ENCODE measurements around the gene LARP7. TPM values are rescaled to one million over a fixed set of nuclear protein-coding genes. Genes with fewer than 3 reads are reported as not detected.
"Not testable (repeated sequence)": the region's sequence is repeated elsewhere in the genome, so short reads cannot be mapped to it uniquely, and the experiment has no call there.

LARP7 gene
- total RNA-seq, 4 donors from 2014 or later, result 28.4 to 59.4 (median 31.2) TPM

- no peak overlapping the region for H3K4me3 ChIP-seq
- no peak for DNase-seq
- no peak overlapping the region for H3K27ac ChIP-seq
- TF ChIP-seq POLR2A (IDR thresholded peaks at IDR 0.05) (no peak), CTCF (IDR thresholded peaks at IDR 0.05) (no peak)
- peaks cover 0 to 21% of the 10 kb centered on the region in 2 donors for H3K27me3 ChIP-seq
- H3K36me3 ChIP-seq, result no peaks in the 10 kb centered on the region
- no peaks in the 10 kb centered on the region for H3K9me3 ChIP-seq
- no peaks in the 10 kb centered on the region for H3K4me1 ChIP-seq
Measured at GRCh38 chr4:112702892-112703291, 65.9 kb downstream of the LARP7 start.

GRCh38 chr4:112704322-112704721 is 67.4 kb downstream of the LARP7 start:
- TF ChIP-seq CTCF (IDR thresholded peaks at IDR 0.05) (no peak), POLR2A (IDR thresholded peaks at IDR 0.05) (no peak)
- no peak for DNase-seq
- Histone ChIP-seq H3K27me3 (peaks cover 0 to 21% of the 10 kb centered on the region in 2 donors), H3K27ac (no peak overlapping the region), H3K4me3 (no peak overlapping the region), H3K36me3 (no peaks in the 10 kb centered on the region), H3K9me3 (no peaks in the 10 kb centered on the region), H3K4me1 (no peaks in the 10 kb centered on the region)

- no peak for TF ChIP-seq CTCF (IDR thresholded peaks at IDR 0.05)
- no peak for TF ChIP-seq POLR2A (IDR thresholded peaks at IDR 0.05)
- Histone ChIP-seq H3K4me1 (no peaks in the 10 kb centered on the region), H3K4me3 (peak overlapping the region; percentile 23 to 56 (median 47)), H3K27ac (no peak overlapping the region), H3K36me3 (no peaks in the 10 kb centered on the region), H3K27me3 (peaks cover 0 to 21% of the 10 kb centered on the region in 2 donors), H3K9me3 (no peaks in the 10 kb centered on the region)
- peak in 1 of 3 donors; percentile 48 for DNase-seq
Measured at GRCh38 chr4:112704991-112705845, 68.3 kb downstream of the LARP7 start.

GRCh38 chr4:112705891-112706839 is 69.2 kb downstream of the LARP7 start:
- DNase-seq, result peak in 1 of 3 donors; percentile 48
- H3K27me3 ChIP-seq, result peaks cover 0 to 21% of the 10 kb centered on the region in 2 donors
- H3K27ac ChIP-seq, result not testable (repeated sequence)

GRCh38 chr4:112706840-112707207 is 69.9 kb downstream of the LARP7 start:
- no peak overlapping the region for H3K27ac ChIP-seq
- H3K9me3 ChIP-seq, result no peaks in the 10 kb centered on the region
- no peak for TF ChIP-seq CTCF (IDR thresholded peaks at IDR 0.05)
- no peak for TF ChIP-seq POLR2A (IDR thresholded peaks at IDR 0.05)
- H3K36me3 ChIP-seq, result no peaks in the 10 kb centered on the region
- DNase-seq, result no peak
- no peaks in the 10 kb centered on the region for H3K4me1 ChIP-seq
- peak overlapping the region in 2 of 4 donors; percentile 32 to 56 for H3K4me3 ChIP-seq
- H3K27me3 ChIP-seq, result peaks cover 0 to 21% of the 10 kb centered on the region in 2 donors

More at GRCh38 chr4:112705891-112706839, 69.2 kb downstream of the LARP7 start:
- H3K36me3 ChIP-seq, H3K9me3 ChIP-seq, H3K4me1 ChIP-seq: not testable (repeated sequence)
- H3K4me3 ChIP-seq, result peak overlapping the region; percentile 32 to 56 (median 50)

Small RNAs within 50 kb of the gene (small RNA-seq; reads per million reads assigned to genes)
- gene MIR302A (0 reads per million in 2 donors), gene MIR302C (0 reads per million in 2 donors), gene MIR302D (0 reads per million in 2 donors), gene MIR367 (0 reads per million in 2 donors), gene WRBP1 (0 reads per million in 2 donors)

Other genes with a start within 250 kb of the LARP7 start
- not detected for gene NEUROG2, start 121.0 kb upstream of the LARP7 start, total RNA-seq
- gene ZGRF1, start 234 bp upstream of the LARP7 start, total RNA-seq, result 10 to 100 TPM in 1 of 4 donors, 1 to 10 TPM in 3; 3.6 to 28.9 (median 6.1) TPM

Data from Peyer's patch (tissue), 4 donors.